WTC11 (cell line): Measurements from ENCODE around the gene ACOX3. TPM values are rescaled to one million over a fixed set of nuclear protein-coding genes. Genes with fewer than 3 reads are reported as not detected.

Experiments
- ATAC-seq: fragments of 200-7000 bp; cut with Tn5 transposase; 2 replicates; pipeline ENCODE4 v1.10.0; 2021; ENCODE audit warnings: mild to moderate bottlenecking, moderate library complexity
- CTCF ChIA-PET: fragments of 300-600 bp; sonication (Branson Sonifier 250); formaldehyde crosslinking; loops from one replicate; lab custom pipeline; 2021; ENCODE audit warnings: antibody characterized with exemption; lab: Charles Lee
- POLR2A ChIA-PET: fragments of 350-600 bp; sonication (Branson Sonifier 250); formaldehyde crosslinking; loops from one replicate; lab custom pipeline; 2021; ENCODE audit warnings: antibody characterized with exemption; lab: Charles Lee
- DNase-seq: peaks from one replicate; pipeline ENCODE4 v3.0.0; 2021; ENCODE audit warnings: low spot score
- H3K27ac Mint-ChIP-seq: 2 replicates; pipeline ENCODE4 v1.8.0; 2021; ENCODE audit warnings: mixed read lengths
- H3K27me3 Mint-ChIP-seq: 2 replicates; pipeline ENCODE4 v1.8.0; 2021; ENCODE audit warnings: low read depth, mild to moderate bottlenecking, moderate library complexity, mixed read lengths
- H3K36me3 Mint-ChIP-seq: 2 replicates; pipeline ENCODE4 v1.8.0; 2021; ENCODE audit warnings: mixed read lengths
- H3K4me1 Mint-ChIP-seq: 2 replicates; pipeline ENCODE4 v1.8.0; 2022; ENCODE audit warnings: mixed read lengths
- H3K4me3 Mint-ChIP-seq: 2 replicates; pipeline ENCODE4 v1.8.0; 2021; ENCODE audit warnings: mild to moderate bottlenecking, moderate library complexity, mixed read lengths
- H3K9me3 Mint-ChIP-seq: 2 replicates; pipeline ENCODE4 v1.8.0; 2021; ENCODE audit warnings: mixed read lengths
- ATF1 ChIP-seq: sonication (generic); formaldehyde crosslinking; IDR thresholded peaks from 2 replicates; pipeline ENCODE4 v1.8.1; 2023; ENCODE audit warnings: mild to moderate bottlenecking, moderate library complexity, missing genetic modification reagents
- ATF6 ChIP-seq: sonication (generic); formaldehyde crosslinking; IDR thresholded peaks from 2 replicates; pipeline ENCODE4 v1.8.1; 2023; ENCODE audit warnings: mild to moderate bottlenecking, missing genetic modification reagents
- CREB1 ChIP-seq: sonication (generic); formaldehyde crosslinking; IDR thresholded peaks from 2 replicates; pipeline ENCODE4 v1.8.0; 2023; ENCODE audit warnings: mild to moderate bottlenecking, missing genetic modification reagents
- E2F4 ChIP-seq: sonication (generic); formaldehyde crosslinking; IDR thresholded peaks from 2 replicates; pipeline ENCODE4 v1.8.1; 2022; ENCODE audit warnings: low read depth, mild to moderate bottlenecking, moderate library complexity, missing genetic modification reagents, borderline replicate concordance
- GABPB1 ChIP-seq: sonication (generic); formaldehyde crosslinking; IDR thresholded peaks from 2 replicates; pipeline ENCODE4 v1.8.1; 2023; ENCODE audit warnings: mild to moderate bottlenecking, missing genetic modification reagents
- GRHL2 ChIP-seq: fragments of 250-450 bp; sonication (Bioruptor Pico); IDR thresholded peaks from 2 replicates; pipeline ENCODE4 v1.8.0; 2022; ENCODE audit warnings: mild to moderate bottlenecking, moderate library complexity; ENCODE audit not compliant: insufficient replicate concordance, severe bottlenecking
- JUN ChIP-seq: sonication (generic); formaldehyde crosslinking; IDR thresholded peaks from 2 replicates; pipeline ENCODE4 v1.8.0; 2023; ENCODE audit warnings: mild to moderate bottlenecking, missing genetic modification reagents
- NFYB ChIP-seq: sonication (generic); formaldehyde crosslinking; conservative IDR thresholded peaks from 2 replicates; pipeline ENCODE4 v1.8.0; 2022; ENCODE audit warnings: low read depth, missing genetic modification reagents
- SMAD3 ChIP-seq: sonication (generic); formaldehyde crosslinking; IDR thresholded peaks from 2 replicates; pipeline ENCODE4 v1.8.0; 2022; ENCODE audit warnings: missing genetic modification reagents, mild to moderate bottlenecking, borderline replicate concordance
- SOX15 ChIP-seq: fragments of 250-450 bp; sonication (Bioruptor Pico); IDR thresholded peaks from 2 replicates; pipeline ENCODE4 v1.9.0; 2021; ENCODE audit warnings: mild to moderate bottlenecking
- ZNF121 ChIP-seq: sonication (generic); formaldehyde crosslinking; IDR thresholded peaks from 2 replicates; pipeline ENCODE4 v1.8.0; 2023; ENCODE audit warnings: missing genetic modification reagents
- ZNF219 ChIP-seq: sonication (generic); formaldehyde crosslinking; IDR thresholded peaks from 2 replicates; pipeline ENCODE4 v1.8.0; 2023; ENCODE audit warnings: missing genetic modification reagents, mild to moderate bottlenecking, borderline replicate concordance
- ZNF281 ChIP-seq: sonication (generic); formaldehyde crosslinking; IDR thresholded peaks from 2 replicates; pipeline ENCODE4 v1.8.0; 2023; ENCODE audit warnings: mild to moderate bottlenecking, missing genetic modification reagents
- total RNA-seq: library from RNA; stranded (reverse); gene quantifications from 3 replicates; pipeline ENCODE4 v1.2.3, GENCODE V29; 2021
- TF ChIP-seq, protein P1 (sequence below): sonication (generic); formaldehyde crosslinking; IDR thresholded peaks from 2 replicates; pipeline ENCODE4 v1.8.1; 2023; ENCODE audit warnings: mild to moderate bottlenecking, missing genetic modification reagents, moderate library complexity
- TF ChIP-seq, protein P2 (sequence below): fragments of 200-600 bp; IDR thresholded peaks from 2 replicates; pipeline ENCODE4 v1.8.0; 2022; ENCODE audit warnings: antibody characterized with exemption
- TF ChIP-seq, protein P3 (sequence below): sonication (generic); formaldehyde crosslinking; IDR thresholded peaks from 2 replicates; pipeline ENCODE4 v1.8.1; 2023; ENCODE audit warnings: mild to moderate bottlenecking, missing genetic modification reagents, moderate library complexity
- TF ChIP-seq, protein P4 (sequence below): sonication (generic); formaldehyde crosslinking; IDR thresholded peaks from 2 replicates; pipeline ENCODE4 v1.8.0; 2022; ENCODE audit warnings: missing genetic modification reagents

The ACOX3 gene
- total RNA-seq, 1 experiment from 2014 or later: 10.7 TPM

DNA sequence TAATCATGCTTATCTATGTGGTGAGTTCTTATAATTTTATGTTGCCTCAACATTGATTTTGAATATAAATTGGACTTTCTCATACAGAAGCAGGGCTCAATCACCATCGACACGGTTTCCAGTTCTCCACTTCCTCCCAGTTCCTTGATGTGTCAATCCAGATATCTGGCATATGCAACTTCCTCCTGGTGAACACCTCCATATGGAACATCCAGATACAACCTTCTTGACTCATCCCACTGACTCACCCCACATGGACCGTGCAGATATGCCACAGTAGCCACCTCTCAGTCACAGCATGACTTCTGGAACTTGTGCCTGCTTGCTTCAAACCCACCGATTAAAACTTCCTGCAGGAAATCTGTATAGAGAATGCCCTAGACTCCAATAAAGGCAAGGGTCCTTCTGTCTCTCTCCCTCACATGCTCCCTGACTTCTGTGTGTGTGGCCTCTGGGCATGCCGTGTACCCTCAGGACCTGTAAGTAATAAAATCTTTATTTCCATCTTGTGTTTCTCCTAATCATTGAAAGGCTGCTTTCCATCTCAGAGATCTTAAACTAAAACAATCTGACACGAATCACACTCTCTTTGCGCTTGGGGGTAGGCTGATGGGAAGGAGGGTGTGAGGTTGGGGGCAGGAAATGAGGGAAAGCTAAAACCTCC is 104.0 kb downstream of the ACOX3 start (continued):
- TF ChIP-seq, protein P1, sequence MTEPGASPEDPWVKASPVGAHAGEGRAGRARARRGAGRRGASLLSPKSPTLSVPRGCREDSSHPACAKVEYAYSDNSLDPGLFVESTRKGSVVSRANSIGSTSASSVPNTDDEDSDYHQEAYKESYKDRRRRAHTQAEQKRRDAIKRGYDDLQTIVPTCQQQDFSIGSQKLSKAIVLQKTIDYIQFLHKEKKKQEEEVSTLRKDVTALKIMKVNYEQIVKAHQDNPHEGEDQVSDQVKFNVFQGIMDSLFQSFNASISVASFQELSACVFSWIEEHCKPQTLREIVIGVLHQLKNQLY: no peak
- TF ChIP-seq GABPB1 (no peak), E2F4 (CRISPR knock-in tag) (no peak), JUN (no peak)
- TF ChIP-seq, protein P2, sequence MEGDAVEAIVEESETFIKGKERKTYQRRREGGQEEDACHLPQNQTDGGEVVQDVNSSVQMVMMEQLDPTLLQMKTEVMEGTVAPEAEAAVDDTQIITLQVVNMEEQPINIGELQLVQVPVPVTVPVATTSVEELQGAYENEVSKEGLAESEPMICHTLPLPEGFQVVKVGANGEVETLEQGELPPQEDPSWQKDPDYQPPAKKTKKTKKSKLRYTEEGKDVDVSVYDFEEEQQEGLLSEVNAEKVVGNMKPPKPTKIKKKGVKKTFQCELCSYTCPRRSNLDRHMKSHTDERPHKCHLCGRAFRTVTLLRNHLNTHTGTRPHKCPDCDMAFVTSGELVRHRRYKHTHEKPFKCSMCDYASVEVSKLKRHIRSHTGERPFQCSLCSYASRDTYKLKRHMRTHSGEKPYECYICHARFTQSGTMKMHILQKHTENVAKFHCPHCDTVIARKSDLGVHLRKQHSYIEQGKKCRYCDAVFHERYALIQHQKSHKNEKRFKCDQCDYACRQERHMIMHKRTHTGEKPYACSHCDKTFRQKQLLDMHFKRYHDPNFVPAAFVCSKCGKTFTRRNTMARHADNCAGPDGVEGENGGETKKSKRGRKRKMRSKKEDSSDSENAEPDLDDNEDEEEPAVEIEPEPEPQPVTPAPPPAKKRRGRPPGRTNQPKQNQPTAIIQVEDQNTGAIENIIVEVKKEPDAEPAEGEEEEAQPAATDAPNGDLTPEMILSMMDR: no peak
- TF ChIP-seq, all 79 proteins: peak for 0

- Mint-ChIP-seq H3K4me1 (no peaks in the 10 kb centered on the region), H3K27ac (no peak overlapping the region), H3K9me3 (peaks cover 31% of the 10 kb centered on the region)
- no peak for DNase-seq
- no peak for ATAC-seq
- TF ChIP-seq CREB1 (CRISPR knock-in tag): no peak
- no peak for TF ChIP-seq NFYB (CRISPR knock-in tag)
- TF ChIP-seq, protein P3, sequence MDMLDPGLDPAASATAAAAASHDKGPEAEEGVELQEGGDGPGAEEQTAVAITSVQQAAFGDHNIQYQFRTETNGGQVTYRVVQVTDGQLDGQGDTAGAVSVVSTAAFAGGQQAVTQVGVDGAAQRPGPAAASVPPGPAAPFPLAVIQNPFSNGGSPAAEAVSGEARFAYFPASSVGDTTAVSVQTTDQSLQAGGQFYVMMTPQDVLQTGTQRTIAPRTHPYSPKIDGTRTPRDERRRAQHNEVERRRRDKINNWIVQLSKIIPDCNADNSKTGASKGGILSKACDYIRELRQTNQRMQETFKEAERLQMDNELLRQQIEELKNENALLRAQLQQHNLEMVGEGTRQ (CRISPR knock-in tag): no peak
- TF ChIP-seq SOX15 (CRISPR knock-in tag): no peak
- no peak for TF ChIP-seq ATF6
- TF ChIP-seq SMAD3 (CRISPR knock-in tag): no peak
- TF ChIP-seq, protein P4, sequence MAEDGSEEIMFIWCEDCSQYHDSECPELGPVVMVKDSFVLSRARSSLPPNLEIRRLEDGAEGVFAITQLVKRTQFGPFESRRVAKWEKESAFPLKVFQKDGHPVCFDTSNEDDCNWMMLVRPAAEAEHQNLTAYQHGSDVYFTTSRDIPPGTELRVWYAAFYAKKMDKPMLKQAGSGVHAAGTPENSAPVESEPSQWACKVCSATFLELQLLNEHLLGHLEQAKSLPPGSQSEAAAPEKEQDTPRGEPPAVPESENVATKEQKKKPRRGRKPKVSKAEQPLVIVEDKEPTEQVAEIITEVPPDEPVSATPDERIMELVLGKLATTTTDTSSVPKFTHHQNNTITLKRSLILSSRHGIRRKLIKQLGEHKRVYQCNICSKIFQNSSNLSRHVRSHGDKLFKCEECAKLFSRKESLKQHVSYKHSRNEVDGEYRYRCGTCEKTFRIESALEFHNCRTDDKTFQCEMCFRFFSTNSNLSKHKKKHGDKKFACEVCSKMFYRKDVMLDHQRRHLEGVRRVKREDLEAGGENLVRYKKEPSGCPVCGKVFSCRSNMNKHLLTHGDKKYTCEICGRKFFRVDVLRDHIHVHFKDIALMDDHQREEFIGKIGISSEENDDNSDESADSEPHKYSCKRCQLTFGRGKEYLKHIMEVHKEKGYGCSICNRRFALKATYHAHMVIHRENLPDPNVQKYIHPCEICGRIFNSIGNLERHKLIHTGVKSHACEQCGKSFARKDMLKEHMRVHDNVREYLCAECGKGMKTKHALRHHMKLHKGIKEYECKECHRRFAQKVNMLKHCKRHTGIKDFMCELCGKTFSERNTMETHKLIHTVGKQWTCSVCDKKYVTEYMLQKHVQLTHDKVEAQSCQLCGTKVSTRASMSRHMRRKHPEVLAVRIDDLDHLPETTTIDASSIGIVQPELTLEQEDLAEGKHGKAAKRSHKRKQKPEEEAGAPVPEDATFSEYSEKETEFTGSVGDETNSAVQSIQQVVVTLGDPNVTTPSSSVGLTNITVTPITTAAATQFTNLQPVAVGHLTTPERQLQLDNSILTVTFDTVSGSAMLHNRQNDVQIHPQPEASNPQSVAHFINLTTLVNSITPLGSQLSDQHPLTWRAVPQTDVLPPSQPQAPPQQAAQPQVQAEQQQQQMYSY (CRISPR knock-in tag): no peak
- no peak for TF ChIP-seq GRHL2 (CRISPR knock-in tag)
- no peak for TF ChIP-seq ZNF281
- no peak for TF ChIP-seq ATF1
- no peak for TF ChIP-seq E2F4 (CRISPR knock-in tag)
- no peak for TF ChIP-seq ZNF219
- TF ChIP-seq, protein P2: no peak
- TF ChIP-seq ZNF121 (CRISPR knock-in tag): no peak
- TF ChIP-seq, all 79 proteins: peak for 0
- no peaks in the 10 kb centered on the region for H3K27me3 Mint-ChIP-seq
- ChIA-PET POLR2A (no interaction called here), CTCF (interaction anchor here (1.7 kb wide), 1 partner anchor 16 kb away, joined by 7 read pairs; no protein-coding TSS in a partner anchor)
- peaks cover 5% of the 10 kb centered on the region for H3K36me3 Mint-ChIP-seq
- H3K4me3 Mint-ChIP-seq: no peak overlapping the region
These were observed 104.7 kb downstream of the ACOX3 start for GRCh38 chr4:8335848-8336247.
